Muscle of arm (tissue), 12 donors: ENCODE measurements around the gene EFHD2. TPM values are rescaled to one million over a fixed set of nuclear protein-coding genes. Genes with fewer than 3 reads are reported as not detected.
A peak's percentile ranks its signal among the peaks of the same experiment; 100 is the strongest.
"Not testable (repeated sequence)": the region's sequence is repeated elsewhere in the genome, so short reads cannot be mapped to it uniquely, and the experiment has no call there.

ENCODE experiments used
- DNase-seq: peaks from one replicate; pipeline ENCODE4 v3.0.0-alpha.2; 2013
- polyA plus RNA-seq, 12 donors: library from polyadenylated mRNA; unstranded; fragments of 120-200 nt; gene quantifications; one replicate each; pipeline ENCODE4 v1.2.1, GENCODE V29; 2013; ENCODE audit not compliant: insufficient read length in 12 of 12

Gene EFHD2
- polyA plus RNA-seq, 12 donors, result 19.1 to 46.5 (median 25.0) TPM; not detected in 1

GRCh38 chr1:15428252-15428651, 18.6 kb downstream of the EFHD2 start:
- DNase-seq, result not testable (repeated sequence)

- no peak for DNase-seq
Measured at GRCh38 chr1:15428815-15429435, 19.2 kb downstream of the EFHD2 start.

- DNase-seq, result no peak
Measured at GRCh38 chr1:15429701-15430149, 20.0 kb downstream of the EFHD2 start.

GRCh38 chr1:15430787-15431570, 21.3 kb downstream of the EFHD2 start:
- DNase-seq, result peak; percentile 69

- DNase-seq, result no peak
Measured at GRCh38 chr1:15431571-15431948, 21.9 kb downstream of the EFHD2 start.

- no peak for DNase-seq
Measured at GRCh38 chr1:15432324-15432723, 22.6 kb downstream of the EFHD2 start.

GRCh38 chr1:15433471-15433870, 23.8 kb downstream of the EFHD2 start:
- DNase-seq, result no peak

- DNase-seq, result not testable (repeated sequence)
Measured at GRCh38 chr1:15434739-15435138, 25.1 kb downstream of the EFHD2 start.

GRCh38 chr1:15435239-15436077, 25.8 kb downstream of the EFHD2 start:
- no peak for DNase-seq

- DNase-seq, result no peak
Measured at GRCh38 chr1:15436881-15437442, 27.3 kb downstream of the EFHD2 start.

GRCh38 chr1:15439325-15439724, 29.6 kb downstream of the EFHD2 start:
- DNase-seq, result no peak

- no peak for DNase-seq
Measured at GRCh38 chr1:15440357-15440756, 30.7 kb downstream of the EFHD2 start.

GRCh38 chr1:15441247-15441646, 31.6 kb downstream of the EFHD2 start:
- no peak for DNase-seq

GRCh38 chr1:15442119-15442518, 32.4 kb downstream of the EFHD2 start:
- no peak for DNase-seq

- DNase-seq, result no peak
Measured at GRCh38 chr1:15442759-15443158, 33.1 kb downstream of the EFHD2 start.

- no peak for DNase-seq
Measured at GRCh38 chr1:15443281-15443680, 33.6 kb downstream of the EFHD2 start.

- no peak for DNase-seq
Measured at GRCh38 chr1:15444468-15445389, 35.0 kb downstream of the EFHD2 start.

- no peak for DNase-seq
Measured at GRCh38 chr1:15445390-15446122, 35.9 kb downstream of the EFHD2 start.

GRCh38 chr1:15446212-15446611, 36.5 kb downstream of the EFHD2 start:
- DNase-seq, result no peak

GRCh38 chr1:15448877-15449462, 39.3 kb downstream of the EFHD2 start:
- DNase-seq, result no peak
